GM18867 (cell line): ENCODE measurements around the gene TICAM1.
"Not testable (repeated sequence)": the region's sequence is repeated elsewhere in the genome, so short reads cannot be mapped to it uniquely, and the experiment has no call there.

Experiments used
- ATAC-seq: cut with Tn5 transposase; IDR thresholded peaks from one replicate; pipeline ENCODE4 v1.9.1; 2021; ENCODE audit warnings: mild to moderate bottlenecking, moderate library complexity; ENCODE audit not compliant: unreplicated experiment

Gene TICAM1

DNA sequence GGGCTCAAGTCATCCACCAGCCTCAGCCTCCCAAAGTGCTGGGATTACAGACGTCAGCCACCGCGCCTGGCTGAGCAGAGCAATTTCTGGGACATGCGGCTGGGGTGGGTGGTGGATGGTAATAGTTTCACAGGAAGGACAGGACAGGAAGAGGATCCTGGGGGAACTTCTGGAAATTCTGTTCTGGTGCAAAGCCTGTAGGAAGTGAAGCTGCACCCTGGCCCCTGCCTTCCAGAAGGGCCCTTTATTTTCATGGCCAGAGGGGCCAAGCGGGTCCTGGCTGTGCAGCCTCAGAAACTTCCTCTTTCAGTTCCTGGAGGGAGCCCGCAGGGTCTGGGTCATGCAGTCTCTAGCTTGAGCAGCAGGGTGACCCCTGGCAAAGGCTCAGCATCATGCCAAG, 24.3 kb downstream of the TICAM1 start:
- ATAC-seq = no peak

DNA sequence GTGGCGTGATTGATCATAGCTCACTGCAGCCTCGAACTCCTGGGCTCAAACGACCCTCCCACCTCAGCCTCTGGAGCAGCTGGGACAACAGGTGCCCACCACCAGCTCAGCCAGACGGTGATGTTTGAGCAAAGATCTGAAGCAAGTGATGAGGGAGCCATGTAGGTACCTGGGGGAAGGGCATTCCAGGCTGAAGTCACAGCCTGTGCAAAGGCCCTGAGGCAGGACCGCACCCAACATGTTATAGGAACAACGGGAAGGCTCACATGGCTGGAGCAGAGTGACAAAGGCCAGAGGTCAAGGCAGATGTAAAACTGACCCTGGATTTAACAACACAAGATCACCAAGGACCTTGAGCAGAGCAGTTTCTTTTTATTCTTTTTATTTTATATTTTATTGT, 25.1 kb downstream of the TICAM1 start:
- ATAC-seq = no peak

DNA sequence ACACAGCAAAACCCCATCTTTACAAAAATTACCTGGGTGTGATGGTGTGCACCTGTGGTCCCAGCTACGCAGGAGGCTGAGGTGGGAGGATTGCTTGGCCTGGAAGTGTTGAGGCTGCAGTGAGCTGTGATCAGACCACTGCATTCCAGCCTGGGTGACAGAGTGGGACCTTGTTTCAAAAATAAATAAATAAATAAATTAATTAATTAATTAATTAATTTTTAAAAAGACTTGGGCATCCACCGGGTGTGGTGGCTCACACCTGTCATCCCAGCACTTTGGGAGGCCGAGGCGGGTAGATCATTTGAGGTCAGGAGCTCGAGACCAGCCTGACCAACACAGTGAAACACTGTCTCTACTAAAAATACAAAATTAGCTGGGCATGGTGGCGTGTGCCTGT, 26.4 kb downstream of the TICAM1 start:
- ATAC-seq = not testable (repeated sequence)

DNA sequence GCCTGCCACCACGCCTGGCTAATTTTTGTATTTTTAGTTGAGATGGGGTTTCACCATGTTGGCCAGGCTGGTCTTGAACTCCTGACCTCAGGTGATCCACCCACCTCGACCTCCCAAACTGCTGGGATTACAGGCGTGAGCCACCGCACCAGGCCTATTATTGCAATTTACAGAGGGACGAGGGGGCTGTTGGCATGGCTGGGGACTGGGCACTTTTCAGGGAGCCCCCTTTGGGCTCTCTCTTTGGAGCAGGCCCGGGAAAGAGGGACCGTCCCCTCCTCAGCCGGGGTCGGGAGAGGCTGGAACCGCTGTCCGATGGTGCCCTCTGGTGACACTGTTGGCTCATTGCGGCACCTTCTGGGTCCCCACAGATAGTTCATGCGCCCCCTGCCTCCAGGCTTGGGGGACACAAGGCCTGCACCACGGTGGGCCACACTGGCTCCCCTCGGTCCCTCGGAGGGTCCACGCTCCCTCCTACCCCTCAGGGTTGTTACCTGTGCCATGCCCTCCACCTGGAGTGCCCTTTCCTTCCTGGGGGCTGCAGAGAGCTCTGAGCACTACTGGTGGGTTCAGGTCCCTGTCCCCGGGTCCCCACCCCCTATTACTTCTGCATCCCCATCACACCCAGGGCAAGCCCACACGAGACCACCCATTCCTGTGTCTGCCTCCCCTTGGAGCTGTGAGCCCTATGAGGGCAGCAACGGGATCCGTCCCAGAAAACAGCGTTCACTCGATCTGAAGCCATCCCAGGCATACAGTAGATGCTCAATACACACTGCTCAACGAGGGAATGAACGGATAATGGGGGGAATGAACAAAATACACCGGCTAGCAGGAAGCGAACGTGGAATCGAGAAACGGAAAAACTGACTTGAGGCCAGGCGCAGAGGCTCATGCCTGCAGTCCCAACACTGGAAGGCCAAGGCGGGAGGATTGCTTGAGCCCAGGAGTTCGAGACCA, 27.5 kb downstream of the TICAM1 start:
- no peak for ATAC-seq

DNA sequence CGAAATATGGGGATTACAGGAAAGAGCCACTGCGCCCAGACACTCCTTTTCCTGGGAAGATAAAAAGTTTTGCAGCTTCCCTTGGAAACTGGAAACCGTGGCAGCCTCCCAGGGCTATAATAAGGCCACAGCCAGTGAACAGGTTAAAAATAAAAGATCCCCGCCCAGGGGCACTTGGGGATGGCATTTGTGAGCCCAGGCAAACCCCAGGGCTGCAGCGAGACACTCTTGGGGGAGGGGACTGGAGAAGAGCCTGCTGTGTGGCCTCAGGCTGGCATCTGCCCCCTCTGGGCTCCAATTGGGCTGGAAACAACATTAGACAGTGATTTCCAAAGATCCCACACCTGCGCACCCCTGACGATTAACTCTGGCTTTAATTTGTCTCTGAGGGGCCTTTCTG, 28.8 kb downstream of the TICAM1 start:
- ATAC-seq = no peak

DNA sequence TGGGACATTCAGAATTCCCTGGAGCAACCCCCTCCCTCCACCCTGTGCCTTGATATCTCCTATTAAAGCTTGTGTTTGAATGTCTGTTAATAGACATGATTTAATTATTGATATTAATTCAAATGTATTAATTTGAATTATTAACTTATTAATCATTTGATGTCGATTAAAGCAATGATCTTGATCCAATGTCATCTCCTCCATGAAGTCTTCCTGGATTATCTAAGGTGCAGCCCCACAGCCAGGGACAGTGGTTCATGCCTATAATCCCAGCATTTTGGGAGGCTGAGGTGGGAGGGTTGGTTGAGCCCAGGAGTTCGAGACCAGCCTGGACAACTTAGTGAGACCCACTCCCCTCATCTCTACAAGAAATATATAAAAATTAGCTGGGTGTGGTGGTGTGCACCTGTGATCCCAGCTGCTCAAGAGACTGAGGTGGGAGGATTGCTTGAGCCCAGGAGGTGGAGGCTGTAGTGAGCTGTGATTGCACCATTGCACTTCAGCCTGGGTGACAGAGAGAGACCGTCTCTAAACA, 30.4 kb downstream of the TICAM1 start:
- no peak for ATAC-seq

DNA sequence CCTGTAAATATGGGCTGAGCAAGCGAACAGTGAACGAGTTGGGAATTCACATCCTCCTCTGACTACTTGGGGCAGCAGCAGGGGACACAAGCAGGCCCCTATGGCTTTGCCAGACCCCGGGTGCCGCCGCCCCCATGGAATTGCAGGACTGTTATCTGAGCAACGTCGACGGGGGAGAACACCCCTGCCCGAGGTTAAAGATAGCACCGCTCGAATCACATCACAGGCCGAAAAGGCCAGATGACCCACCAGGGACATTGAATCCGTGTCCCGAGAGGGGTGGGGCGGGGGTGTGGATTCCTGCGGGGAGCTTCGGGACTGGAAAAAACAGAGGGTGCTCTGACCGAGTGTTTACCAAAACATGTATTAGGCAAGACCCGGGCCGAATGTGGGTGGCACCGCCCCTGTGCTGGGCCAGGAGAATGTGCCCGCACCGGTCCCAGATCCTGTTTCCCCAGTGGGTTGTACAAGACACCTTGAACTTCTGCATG, 30.9 kb downstream of the TICAM1 start:
- no peak for ATAC-seq

DNA sequence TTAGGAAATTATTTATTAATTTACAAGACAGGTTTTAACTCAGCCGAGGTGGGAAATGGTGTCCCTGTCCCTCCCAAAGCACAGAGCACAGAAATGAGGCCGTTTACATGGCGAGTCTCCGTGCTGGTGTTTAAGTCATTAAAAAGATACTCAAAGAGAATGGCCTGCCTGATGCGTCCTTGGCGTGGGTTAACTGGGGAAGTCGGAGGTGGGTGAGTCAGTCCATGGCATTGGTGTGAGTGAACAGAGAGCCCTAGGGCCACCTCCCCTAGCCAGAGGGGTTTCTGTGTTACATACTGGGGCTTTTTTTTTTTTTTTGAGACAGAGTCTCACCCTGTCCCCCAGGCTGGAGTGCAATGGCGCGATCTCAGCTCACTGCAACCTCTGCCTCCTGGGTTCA, 36.1 kb downstream of the TICAM1 start:
- no peak for ATAC-seq

DNA sequence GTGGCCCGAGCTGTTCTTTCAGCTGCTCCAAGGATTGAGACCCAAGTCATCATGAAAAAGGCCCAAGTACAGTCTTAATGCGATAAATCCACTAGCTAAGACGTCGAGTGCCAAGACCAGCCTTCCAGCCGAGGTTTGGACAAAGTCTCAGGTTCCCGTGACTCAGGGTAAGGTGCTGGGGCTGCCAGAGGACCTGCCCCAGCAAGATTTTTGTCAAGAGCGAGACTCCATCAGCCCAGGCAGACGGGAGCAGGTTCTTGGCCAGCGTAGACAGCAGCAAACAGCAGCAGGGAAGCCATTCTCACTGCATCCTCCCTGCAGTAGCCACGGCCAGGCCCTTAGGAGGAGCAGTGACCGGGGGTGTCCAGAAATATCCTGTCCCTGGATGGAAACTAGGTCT, 36.5 kb downstream of the TICAM1 start:
- ATAC-seq = no peak

DNA sequence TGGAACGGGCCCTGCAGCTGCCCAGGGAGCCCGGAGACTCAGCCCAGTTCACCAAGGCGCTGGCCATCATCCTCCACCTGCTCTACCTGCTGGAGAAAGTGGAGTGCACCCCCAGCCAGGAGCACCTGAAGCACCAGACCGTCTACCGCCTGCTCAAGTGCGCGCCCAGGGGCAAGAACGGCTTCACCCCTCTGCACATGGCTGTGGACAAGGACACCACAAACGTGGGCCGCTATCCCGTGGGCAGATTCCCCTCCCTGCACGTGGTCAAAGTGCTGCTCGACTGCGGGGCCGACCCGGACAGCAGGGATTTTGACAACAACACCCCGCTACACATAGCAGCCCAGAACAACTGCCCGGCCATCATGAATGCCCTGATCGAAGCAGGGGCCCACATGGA, 38.2 kb downstream of the TICAM1 start:
- not testable (repeated sequence) for ATAC-seq

DNA sequence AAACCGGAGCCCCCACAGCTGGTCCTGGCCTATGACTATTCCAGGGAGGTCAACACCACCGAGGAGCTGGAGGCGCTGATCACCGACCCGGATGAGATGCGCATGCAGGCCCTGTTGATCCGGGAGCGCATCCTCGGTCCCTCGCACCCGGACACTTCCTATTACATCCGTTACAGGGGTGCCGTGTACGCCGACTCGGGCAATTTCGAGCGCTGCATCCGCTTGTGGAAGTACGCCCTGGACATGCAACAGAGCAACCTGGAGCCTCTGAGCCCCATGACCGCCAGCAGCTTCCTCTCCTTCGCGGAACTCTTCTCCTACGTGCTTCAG, 38.7 kb downstream of the TICAM1 start:
- ATAC-seq = not testable (repeated sequence)

DNA sequence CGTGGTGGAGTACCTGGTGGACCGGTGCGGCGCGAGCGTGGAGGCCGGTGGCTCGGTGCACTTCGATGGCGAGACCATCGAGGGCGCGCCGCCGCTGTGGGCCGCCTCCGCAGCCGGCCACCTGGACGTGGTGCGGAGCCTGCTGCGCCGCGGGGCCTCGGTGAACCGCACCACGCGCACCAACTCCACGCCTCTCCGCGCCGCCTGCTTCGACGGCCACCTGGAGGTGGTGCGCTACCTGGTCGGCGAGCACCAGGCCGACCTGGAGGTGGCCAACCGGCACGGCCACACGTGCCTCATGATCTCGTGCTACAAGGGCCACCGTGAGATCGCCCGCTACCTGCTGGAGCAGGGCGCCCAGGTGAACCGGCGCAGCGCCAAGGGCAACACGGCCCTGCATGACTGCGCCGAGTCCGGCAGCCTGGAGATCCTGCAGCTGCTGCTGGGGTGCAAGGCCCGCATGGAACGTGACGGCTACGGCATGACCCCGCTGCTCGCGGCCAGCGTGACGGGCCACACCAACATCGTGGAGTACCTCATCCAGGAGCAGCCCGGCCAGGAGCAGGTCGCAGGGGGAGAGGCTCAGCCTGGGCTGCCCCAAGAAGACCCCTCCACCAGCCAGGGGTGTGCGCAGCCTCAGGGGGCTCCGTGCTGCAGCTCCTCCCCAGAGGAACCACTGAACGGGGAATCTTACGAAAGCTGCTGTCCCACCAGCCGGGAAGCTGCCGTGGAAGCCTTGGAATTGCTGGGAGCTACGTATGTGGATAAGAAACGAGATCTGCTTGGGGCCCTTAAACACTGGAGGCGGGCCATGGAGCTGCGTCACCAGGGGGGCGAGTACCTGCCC, 39.3 kb downstream of the TICAM1 start:
- not testable (repeated sequence) for ATAC-seq

DNA sequence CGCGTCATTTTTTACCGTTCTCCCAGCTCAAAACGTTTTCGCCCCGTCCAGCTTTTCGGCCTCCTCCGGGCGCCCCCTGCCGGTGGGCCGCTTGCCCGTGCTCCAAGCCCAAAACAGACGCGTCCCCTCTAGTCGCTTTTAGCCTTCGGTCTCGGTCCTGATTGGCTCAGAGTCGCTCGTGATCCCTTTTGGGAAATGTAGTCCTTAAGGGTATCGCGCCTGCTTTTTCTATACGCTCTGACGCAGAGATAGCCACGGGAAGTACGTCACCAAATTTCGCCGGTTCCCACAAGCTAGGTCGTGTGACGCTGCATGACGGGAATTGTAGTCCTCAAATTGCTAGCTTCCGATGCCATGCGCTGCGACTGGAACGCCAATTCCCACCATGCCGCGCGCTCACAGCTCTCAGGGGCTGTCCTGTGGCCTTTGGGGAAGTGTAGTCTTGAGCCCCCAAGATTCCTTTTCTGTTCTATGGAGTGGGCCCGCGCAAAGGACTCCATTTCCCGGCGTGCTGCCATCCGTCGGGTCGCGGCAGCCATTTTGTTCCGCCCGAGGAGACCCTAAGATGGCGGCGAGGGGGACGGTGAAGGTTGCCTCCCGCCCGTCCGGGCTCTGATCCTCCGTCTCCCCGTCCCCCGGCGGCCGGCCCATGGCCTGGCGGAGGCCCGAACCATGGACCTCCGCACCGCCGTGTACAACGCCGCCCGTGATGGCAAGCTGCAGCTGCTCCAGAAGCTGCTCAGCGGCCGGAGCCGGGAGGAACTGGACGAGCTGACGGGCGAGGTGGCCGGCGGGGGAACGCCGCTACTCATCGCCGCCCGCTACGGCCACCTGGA, 40.1 kb downstream of the TICAM1 start, which contains the start of gene FEM1A:
TSS of gene FEM1A (plus strand) at position 552 of the 836 bp plus-strand sequence. CDS start at position 673, 121 bp downstream.
- peak; percentile 91 for ATAC-seq

DNA sequence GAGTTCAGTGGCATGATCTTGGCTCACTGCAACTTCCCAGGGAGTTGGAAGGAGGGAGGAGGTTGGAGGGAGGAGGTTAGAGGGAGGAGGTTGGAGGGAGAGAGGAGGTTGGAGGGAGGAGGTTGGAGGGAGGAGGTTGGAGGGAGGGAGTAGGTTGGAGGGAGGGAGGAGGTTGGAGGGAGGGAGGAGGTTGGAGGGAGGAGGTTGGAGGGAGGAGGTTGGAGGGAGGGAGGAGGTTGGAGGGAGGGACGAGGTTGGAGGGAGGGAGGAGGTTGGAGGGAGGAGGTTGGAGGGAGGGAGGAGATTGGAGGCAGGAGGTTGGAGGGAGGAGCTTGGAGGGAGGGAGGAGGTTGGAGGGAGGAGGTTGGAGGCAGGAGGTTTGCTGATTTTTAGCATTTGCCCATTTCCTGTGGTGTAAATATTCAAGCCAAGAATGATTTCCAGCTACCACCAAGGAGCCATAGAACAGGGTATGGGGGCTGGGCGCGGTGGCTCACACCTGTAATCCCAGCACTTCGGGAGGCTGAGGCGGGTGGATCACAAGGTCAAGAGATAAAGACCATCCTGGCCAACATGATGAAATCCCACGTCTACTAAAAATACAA, 45.0 kb downstream of the TICAM1 start:
- not testable (repeated sequence) for ATAC-seq

DNA sequence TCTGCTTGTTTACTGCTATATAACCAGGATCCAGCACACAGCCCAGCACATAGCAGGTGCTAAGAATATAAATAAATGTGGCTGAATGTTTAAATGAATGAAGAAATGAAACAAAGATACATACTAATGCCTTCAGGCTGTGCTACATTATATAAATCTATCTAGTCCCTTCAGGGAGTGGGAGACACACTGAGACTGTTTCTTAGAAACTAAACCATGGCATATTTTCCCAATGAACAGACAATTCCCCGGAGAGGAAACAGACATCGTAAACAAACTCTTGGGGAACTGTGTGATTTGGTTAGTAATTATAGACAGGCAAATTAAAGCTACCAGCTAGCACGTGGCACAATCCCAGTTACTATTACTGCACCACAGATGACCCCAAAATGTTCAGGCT, 49.7 kb downstream of the TICAM1 start:
- ATAC-seq = no peak

DNA sequence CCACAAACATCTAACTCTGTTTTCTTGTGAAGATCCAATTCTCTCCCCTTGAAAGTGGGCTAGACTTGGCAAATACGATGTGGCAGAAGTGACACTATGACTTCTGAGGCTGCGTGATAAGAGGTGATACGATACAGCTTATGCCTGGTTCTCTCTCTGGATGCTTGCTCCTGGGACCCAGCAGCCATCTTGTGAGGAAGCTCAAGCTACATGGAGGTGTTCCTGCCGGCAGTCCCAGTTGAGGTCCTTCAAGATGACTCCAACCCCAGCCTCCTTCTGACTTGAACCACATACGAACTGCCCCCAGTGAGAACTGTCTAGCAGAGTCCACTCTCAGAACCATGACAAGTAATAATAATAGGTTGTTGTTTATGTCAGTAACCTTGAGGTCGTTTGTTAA, 50.7 kb downstream of the TICAM1 start:
- ATAC-seq = no peak

DNA sequence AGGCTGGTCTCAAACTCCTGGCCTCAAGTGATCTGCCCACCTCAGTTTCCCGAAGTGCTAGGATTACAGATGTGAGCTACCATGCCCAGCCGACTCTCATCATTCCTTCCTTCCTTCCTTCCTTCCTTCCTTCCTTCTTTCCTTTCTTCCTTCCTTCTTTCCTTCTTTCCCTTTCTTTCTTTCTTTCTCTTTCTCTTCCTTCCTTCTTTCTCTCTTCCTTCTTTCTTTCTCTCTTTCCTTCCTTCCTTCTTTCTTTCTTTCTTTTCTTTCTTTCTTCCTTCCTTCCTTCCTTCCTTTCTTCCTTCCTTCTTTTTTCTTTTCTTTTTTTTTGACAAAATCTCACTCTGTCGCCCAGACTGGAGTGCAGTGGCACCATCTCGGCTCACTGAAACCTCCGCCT, 53.4 kb downstream of the TICAM1 start:
- ATAC-seq = not testable (repeated sequence)

DNA sequence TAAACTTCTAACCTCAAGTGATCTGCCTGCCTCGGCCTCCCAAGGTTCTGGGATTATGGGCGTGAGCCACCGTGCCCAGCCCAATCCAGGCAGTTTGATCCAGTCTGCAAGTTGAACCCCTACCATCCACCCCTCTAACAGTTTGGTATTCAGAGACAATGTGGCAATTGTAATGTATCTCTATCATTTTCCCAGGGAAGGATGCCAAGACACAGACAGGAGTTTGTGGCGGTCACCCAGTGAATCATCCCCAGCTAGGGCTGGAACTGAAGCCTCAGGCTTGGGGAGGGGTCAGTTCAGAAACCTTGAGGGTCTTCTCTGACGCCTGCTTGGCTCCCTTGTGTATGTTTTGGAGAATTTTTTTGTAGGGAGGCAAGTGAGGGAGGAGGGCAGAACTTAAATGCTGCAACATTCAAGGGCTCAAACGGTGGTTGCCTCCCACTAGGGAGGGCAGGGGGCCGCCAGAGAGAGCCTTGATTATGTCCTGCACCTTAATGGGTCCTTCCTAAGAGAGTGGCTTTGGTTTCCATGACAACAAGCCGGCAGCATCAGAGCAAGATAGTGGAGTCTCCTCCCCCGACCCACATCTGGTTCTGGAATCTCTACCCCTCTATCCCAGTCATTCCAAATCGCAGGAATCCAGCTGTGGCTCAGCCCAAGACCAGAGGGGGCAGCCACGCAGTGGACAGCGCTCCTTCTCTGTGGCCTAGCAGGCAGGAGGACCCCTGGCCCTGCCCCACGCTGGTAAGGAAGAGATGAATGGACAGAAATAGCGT, 54.9 kb downstream of the TICAM1 start:
- ATAC-seq = no peak

DNA sequence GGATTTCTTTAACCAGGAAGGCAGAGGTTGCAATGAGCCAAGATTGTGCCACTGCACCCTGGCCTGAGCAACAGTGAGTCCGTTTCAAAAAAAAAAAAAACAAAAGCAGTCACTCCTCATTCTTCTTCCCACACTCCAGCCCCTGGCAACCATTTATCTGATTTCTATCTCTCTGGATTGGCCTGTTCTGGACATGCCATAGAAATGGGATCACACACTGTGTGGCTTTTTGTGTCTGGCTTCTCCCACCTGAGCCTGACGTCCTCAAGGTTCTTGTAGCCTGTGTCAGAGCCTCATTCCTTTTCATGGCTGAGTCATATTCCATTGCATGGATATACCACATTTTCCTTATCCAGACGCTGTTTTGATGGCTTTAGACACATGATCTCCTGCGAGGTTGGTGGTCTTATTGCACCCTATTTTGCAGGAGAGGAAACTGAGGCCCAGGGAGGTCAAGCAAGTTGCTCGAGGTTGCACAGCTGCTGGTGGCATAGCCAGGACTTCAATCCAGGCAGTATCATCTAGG, 55.8 kb downstream of the TICAM1 start:
- no peak for ATAC-seq
